ENCODE measurements around the gene PRR9. TPM values are rescaled to one million over a fixed set of nuclear protein-coding genes. Genes with fewer than 3 reads are reported as not detected.

The PRR9 gene
- total and polyA plus RNA-seq, 2 of the 8 experiments (the other 6 are each of a cell fraction or from before 2014, with no cell fraction given): not detected

DNA sequence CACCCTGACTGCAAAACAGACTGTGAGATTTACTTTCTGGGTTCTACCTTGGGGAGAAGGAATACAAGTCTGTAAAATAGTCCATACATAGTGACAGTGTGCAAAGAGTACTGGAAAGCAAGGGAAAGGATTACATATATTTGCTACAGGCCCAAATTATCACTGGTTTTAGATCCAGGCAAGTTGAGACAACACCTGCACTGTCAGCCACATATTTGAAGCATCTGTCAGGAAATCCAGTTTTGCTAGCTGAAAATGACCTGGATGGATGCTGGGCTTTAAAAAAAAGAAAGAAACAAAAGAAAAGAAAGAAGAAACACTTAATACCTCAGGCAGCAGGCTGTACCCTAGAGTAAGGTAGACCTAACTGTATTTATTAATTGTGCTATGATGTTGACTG is 42.8 kb upstream of the PRR9 start:
- no peak overlapping the region for H2BK5ac ChIP-seq (ENCODE audit: low read depth, low read length)
- no peaks in the 10 kb centered on the region for H3K27me3 ChIP-seq (replicated peaks in 1 of 4; ENCODE audit: control insufficient read depth in 3 of 4, extremely low read depth in 1 of 4, insufficient read depth in 3 of 4, low read length in 3 of 4)
- H3K4me3 ChIP-seq (ENCODE audit: extremely low read depth in 1 of 4, insufficient read depth in 2 of 4, low read depth in 3 of 4, low read length in 4 of 4): no peak overlapping the region
- CTCF ChIA-PET (ENCODE audit: partially characterized antibody): interaction anchor here (0.6 to 1.2 kb wide), 3 partner anchors 13 to 1122 kb away, joined by 3 to 4 read pairs (median 3); no protein-coding TSS in a partner anchor
- H2AK5ac ChIP-seq (ENCODE audit: low read depth, low read length): no peak overlapping the region
- H3K9ac ChIP-seq (replicated peaks in 1 of 4; ENCODE audit: extremely low read depth in 1 of 4, low read depth in 3 of 4, low read length in 3 of 4): no peak overlapping the region
- no peak overlapping the region for H3K4me2 ChIP-seq (ENCODE audit: insufficient read depth in 1 of 2, low read depth in 2 of 2, low read length in 2 of 2)
- H2AFZ ChIP-seq (ENCODE audit: low read length): no peak overlapping the region
- H4K8ac ChIP-seq (ENCODE audit: extremely low read depth, insufficient read depth, low read length): no peak overlapping the region
- FAIRE-seq (no peak), DNase-seq (ENCODE audit: low read depth in 1 of 2, low spot score in 2 of 2) (no peak)
- H3K27ac ChIP-seq (ENCODE audit: low read depth, low read length): no peak overlapping the region
- no peaks in the 10 kb centered on the region for H3K23me2 ChIP-seq (ENCODE audit: low read depth, low read length)
- H3K36me3 ChIP-seq (ENCODE audit: control insufficient read depth in 2 of 4, insufficient read depth in 4 of 4, low read length in 3 of 4): no peaks in the 10 kb centered on the region
- no peak overlapping the region for H3K23ac ChIP-seq (ENCODE audit: insufficient read length)
- H2BK20ac ChIP-seq (ENCODE audit: low read length): no peak overlapping the region
- H4K20me1 ChIP-seq (replicated peaks in 1 of 2; ENCODE audit: control insufficient read depth in 1 of 2, insufficient read depth in 2 of 2, low read length in 2 of 2): no peaks in the 10 kb centered on the region
- no peak overlapping the region for H2BK12ac ChIP-seq (ENCODE audit: low read depth, low read length)
- no peaks in the 10 kb centered on the region for H3K79me1 ChIP-seq (ENCODE audit: low read depth, low read length)
- H3K56ac ChIP-seq (replicated peaks; ENCODE audit: insufficient read length, low read depth, low read length): no peak overlapping the region
- H3K14ac ChIP-seq (ENCODE audit: insufficient read length): no peak overlapping the region
- H3K79me2 ChIP-seq (ENCODE audit: control insufficient read depth in 1 of 2, insufficient read depth in 2 of 2, low read length in 2 of 2): no peaks in the 10 kb centered on the region
- H3K18ac ChIP-seq (ENCODE audit: extremely low read depth, low read length): no peak overlapping the region
- H4K91ac ChIP-seq (replicated peaks; ENCODE audit: insufficient read length, low read length): no peak overlapping the region
- no peak overlapping the region for H2BK120ac ChIP-seq (replicated peaks; ENCODE audit: low read depth, low read length)
- no peak overlapping the region for H2BK15ac ChIP-seq (ENCODE audit: low read length)
- H3K4ac ChIP-seq (replicated peaks; ENCODE audit: insufficient read length, low read depth, low read length): no peak overlapping the region
- H3K9me3 ChIP-seq (ENCODE audit: insufficient read depth in 2 of 2, low read depth in 1 of 2, low read length in 1 of 2): no peaks in the 10 kb centered on the region; a peak in 1 of 4 replicates
- POLR2A ChIA-PET (ENCODE audit: partially characterized antibody): no interaction called here
- H4K5ac ChIP-seq (ENCODE audit: insufficient read length, low read depth, low read length): no peak overlapping the region
- H3K4me1 ChIP-seq (replicated peaks in 1 of 4; ENCODE audit: control insufficient read depth in 3 of 4, insufficient read depth in 4 of 4, low read length in 3 of 4): no peaks in the 10 kb centered on the region
- no peak for TF ChIP-seq CHD2 (IDR thresholded peaks at IDR 0.05; ENCODE audit: low read length)
- TF ChIP-seq JUN (IDR thresholded peaks at IDR 0.05; ENCODE audit: low read depth, low read length): no peak
- TF ChIP-seq RBBP5 (IDR thresholded peaks at IDR 0.05; ENCODE audit: borderline replicate concordance, low read depth, low read length): no peak
- TF ChIP-seq GABPA (IDR thresholded peaks at IDR 0.05; ENCODE audit: borderline replicate concordance, insufficient read depth, low read length): no peak
- TF ChIP-seq SIX5 (IDR thresholded peaks at IDR 0.05; ENCODE audit: low read depth, low read length): no peak
- TF ChIP-seq, protein P1, sequence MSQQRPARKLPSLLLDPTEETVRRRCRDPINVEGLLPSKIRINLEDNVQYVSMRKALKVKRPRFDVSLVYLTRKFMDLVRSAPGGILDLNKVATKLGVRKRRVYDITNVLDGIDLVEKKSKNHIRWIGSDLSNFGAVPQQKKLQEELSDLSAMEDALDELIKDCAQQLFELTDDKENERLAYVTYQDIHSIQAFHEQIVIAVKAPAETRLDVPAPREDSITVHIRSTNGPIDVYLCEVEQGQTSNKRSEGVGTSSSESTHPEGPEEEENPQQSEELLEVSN (IDR thresholded peaks at IDR 0.05): no peak
- TF ChIP-seq SP2 (IDR thresholded peaks at IDR 0.05; ENCODE audit: low read length): no peak
- no peak for TF ChIP-seq EGR1 (IDR thresholded peaks at IDR 0.05; ENCODE audit: borderline replicate concordance, low read depth, low read length)
- no peak for TF ChIP-seq CEBPB (IDR thresholded peaks at IDR 0.05; ENCODE audit: low read depth, low read length)
- TF ChIP-seq PHF8 (conservative IDR thresholded peaks at IDR 0.05; ENCODE audit: low read depth, low read length): no peak
- TF ChIP-seq, protein P2, sequence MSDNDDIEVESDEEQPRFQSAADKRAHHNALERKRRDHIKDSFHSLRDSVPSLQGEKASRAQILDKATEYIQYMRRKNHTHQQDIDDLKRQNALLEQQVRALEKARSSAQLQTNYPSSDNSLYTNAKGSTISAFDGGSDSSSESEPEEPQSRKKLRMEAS (IDR thresholded peaks at IDR 0.05): no peak
- TF ChIP-seq TEAD4 (IDR thresholded peaks at IDR 0.05; ENCODE audit: low read depth, low read length): no peak
- no peak for TF ChIP-seq CTBP2 (IDR thresholded peaks at IDR 0.05; ENCODE audit: borderline replicate concordance, insufficient read depth, insufficient read length, low read length)

Data from H1 (cell line).